HG03039 (cell line): ENCODE data around the gene ZNF76.

Source experiments
- ATAC-seq: cut with Tn5 transposase; IDR thresholded peaks from one replicate; pipeline ENCODE4 v1.9.1; 2021; ENCODE audit warnings: mild to moderate bottlenecking, moderate library complexity; ENCODE audit not compliant: unreplicated experiment

Gene ZNF76

DNA sequence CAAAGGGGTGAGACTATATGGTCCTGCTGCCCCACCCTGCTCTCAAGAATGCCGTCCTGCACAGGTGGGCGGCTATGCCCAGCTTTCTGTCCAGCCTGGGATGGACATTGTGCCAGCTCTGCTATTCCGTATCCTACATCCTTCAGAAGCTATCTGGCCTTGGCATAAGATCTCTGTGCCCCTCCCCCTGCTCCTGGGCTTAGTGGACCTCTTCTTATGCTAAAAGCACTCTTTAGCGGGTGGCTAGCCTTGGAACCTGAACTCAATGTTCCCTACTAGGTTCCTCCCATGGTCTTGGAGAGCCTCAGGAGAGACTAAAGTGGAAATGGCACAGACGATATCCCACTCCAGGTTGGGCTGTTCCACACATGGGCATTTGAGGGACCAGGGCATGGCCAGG, 23.3 kb upstream of the ZNF76 start:
- no peak for ATAC-seq

GRCh38 chr6:35237476-35237875, 22.1 kb upstream of the ZNF76 start:
- no peak for ATAC-seq

DNA sequence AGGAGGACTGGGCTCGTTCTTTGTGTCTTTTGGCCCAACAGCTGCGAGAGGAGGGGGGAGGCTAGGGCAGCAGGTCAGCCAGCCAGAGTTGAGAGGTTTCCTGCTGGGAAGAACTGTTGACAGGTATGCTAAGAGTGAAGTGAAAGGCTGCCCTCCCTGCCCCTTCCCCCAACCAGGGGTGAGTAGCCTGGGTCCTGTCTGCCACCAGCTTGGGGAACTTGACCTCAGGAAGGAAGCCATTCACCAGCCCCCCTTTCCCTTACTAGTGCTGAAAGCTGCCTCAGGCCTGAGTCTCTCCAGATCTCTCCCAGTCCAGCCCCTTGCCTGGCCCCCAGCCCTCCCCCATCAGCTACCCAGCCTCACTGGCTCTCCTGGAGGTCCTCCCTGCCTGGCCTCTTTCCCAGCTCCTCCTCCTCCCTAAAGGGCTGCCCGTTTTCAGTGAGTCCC, 20.7 kb upstream of the ZNF76 start:
- ATAC-seq, result no peak

DNA sequence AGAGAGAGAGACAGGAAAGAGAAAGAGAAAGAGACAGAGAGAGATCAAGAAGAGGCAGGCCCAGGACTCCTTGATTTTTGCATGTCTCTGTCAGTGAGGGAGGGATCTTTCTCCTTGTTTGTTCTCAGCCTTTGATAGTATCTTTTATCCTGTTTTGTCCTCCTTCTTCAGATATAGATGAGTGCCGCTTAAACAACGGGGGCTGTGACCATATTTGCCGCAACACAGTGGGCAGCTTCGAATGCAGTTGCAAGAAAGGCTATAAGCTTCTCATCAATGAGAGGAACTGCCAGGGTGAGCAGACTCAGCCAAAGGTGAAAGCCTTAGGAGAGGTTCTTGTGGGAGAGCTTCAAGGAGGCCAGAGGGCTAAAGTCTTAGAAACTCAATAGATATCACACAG, 20.0 kb upstream of the ZNF76 start:
- ATAC-seq, result no peak

GRCh38 chr6:35240838-35241801, 18.4 kb upstream of the ZNF76 start:
- no peak for ATAC-seq

- no peak for ATAC-seq
Observed at GRCh38 chr6:35242486-35242885, 17.0 kb upstream of the ZNF76 start.

- no peak for ATAC-seq
Observed at GRCh38 chr6:35242906-35243305, 16.6 kb upstream of the ZNF76 start.

DNA sequence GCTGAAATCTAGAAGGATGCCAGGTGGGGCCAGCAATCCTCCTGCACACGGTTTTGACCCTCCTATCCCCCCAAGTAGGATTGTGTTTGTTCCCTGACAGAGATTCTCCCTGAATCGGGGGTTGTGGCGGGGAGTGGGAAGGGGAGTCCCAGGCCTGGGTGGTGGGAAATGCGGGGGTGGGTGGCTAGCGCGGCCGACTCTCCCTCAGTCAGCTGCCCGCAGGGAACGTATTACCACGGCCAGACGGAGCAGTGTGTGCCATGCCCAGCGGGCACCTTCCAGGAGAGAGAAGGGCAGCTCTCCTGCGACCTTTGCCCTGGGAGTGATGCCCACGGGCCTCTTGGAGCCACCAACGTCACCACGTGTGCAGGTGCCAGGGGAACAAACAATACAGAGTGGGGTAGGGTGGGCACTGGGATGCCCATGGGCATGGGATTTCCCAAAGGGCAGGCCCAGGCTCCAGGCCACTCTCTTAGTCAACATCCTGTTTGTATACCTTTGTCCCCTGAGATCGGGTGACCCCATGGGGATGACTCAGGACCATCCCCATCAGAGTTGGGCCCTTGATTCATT, 16.1 kb upstream of the ZNF76 start:
- ATAC-seq, result no peak

DNA sequence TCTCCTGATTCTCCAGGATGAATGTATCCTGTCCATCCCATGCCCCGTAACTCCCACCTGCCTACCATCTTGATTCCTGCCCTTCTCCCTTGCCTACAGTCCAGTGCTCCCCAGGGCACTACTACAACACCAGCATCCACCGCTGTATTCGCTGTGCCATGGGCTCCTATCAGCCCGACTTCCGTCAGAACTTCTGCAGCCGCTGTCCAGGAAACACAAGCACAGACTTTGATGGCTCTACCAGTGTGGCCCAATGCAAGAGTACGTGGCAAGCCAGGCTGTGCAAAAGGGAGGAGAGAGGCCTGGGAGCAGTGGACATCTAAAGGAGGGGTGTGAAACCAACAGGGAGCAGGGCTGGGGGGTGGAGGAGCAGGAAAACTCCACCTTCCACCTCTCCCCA, 15.0 kb upstream of the ZNF76 start:
- ATAC-seq, result no peak

- ATAC-seq, result no peak
Observed at GRCh38 chr6:35247642-35248231, 11.8 kb upstream of the ZNF76 start.

- no peak for ATAC-seq
Observed at GRCh38 chr6:35248300-35248699, 11.2 kb upstream of the ZNF76 start.

- ATAC-seq, result no peak
Observed at GRCh38 chr6:35248965-35249364, 10.6 kb upstream of the ZNF76 start.

- no peak for ATAC-seq
Observed at GRCh38 chr6:35251949-35252348, 7.6 kb upstream of the ZNF76 start.

DNA sequence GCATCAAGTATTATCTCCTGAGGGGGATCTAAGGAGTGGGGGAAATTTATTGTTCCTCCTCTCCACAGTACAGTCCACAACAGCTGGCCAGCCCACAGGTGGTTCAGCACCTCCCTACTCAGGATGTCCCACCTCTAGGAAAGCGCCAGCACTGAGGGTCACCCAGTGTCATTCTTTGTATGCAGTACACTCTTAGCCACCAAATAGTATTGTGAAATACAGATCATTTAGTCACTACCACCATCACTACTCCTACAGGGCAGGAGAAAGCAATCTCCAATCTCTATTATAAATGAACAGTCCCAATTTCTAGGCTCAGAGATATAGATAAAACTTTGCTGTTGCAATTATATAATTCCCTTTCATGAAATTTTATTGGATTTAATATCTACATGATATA, 6.3 kb upstream of the ZNF76 start:
- no peak for ATAC-seq

GRCh38 chr6:35258336-35258735, 1.2 kb upstream of the ZNF76 start:
- ATAC-seq, result no peak

DNA sequence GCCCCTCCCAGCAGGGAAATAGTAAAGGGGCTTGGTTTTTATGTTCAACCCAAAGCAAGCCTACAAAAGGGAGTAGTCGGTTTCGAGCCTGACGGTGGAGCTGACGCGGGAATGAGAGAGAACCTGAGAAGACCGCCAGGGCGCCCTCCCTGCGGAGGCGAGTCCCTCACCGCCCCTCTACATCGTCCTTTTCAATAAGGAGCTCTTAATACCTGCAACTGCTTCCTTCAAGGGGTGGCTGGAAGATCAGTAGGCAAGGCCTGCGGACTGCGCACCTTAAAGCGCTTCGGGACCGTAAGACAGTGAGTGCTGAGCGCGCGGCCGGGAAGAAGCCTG, 709 bp upstream of the ZNF76 start:
- no peak for ATAC-seq

GRCh38 chr6:35259948-35260590, 534 bp downstream of the ZNF76 start:
- peak; percentile 39 for ATAC-seq

DNA sequence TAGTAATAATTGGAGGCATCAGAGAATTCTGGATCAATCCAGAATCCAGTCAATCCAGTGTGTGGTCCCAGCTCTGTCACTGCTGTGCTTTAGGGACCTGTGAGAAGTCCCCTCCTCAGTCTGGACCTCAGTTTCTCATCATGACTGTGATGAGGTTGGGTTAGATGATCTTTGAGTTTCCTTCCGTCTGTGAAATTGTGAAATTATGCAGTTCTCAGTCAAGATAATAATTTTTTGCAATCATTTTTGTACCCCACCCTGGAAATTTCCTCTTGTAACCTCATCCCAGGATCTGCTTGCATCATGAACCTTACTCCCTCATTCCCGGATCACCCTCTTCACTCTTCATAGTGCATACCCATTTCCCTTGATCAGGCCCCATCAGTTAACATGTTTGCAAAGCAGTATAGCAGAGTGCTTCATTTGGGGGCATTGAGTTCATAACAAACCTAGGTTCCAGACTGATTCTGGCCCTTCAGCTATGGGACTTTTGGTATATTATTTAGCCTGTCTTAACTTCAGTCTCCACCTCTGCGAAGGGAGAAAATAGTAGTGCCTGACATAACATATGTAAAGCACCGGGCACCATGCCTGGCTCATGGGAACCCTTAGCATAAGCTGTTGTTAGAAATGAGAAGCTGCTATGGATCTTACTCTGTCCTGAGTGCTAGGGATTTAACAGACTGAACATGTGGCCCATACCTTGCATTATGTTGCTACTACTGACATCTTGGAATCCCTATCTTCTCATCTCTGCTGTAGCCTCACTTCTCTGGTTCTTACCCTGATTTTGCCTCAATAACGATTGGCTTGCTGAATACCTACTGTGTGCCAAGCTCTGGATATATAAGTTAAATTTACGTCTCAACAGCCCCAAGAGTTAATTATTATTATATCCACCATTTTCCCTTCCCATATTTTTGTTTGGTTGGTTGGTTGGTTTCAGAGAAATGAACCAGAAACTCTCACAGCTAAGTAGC, 1.3 kb downstream of the ZNF76 start:
- ATAC-seq, result no peak

DNA sequence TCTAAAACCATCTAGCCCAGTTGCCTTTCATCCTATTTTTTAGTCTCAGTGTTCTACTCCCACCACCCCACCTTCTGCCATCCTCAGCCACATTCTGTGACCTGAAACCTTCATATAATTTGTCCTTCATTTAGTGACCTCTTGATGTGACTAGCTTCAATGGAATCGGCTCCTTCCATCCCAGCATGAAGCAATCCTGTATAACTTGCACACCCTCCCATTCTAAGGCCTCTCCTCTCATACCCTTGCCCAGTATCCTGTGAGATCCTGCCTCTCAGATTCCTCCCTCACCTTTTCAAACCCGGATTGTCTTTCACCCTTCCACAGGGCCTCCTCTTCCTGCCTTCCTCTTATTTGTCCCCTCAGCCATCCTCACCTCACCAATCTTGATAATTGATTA, 3.1 kb downstream of the ZNF76 start:
- no peak for ATAC-seq

DNA sequence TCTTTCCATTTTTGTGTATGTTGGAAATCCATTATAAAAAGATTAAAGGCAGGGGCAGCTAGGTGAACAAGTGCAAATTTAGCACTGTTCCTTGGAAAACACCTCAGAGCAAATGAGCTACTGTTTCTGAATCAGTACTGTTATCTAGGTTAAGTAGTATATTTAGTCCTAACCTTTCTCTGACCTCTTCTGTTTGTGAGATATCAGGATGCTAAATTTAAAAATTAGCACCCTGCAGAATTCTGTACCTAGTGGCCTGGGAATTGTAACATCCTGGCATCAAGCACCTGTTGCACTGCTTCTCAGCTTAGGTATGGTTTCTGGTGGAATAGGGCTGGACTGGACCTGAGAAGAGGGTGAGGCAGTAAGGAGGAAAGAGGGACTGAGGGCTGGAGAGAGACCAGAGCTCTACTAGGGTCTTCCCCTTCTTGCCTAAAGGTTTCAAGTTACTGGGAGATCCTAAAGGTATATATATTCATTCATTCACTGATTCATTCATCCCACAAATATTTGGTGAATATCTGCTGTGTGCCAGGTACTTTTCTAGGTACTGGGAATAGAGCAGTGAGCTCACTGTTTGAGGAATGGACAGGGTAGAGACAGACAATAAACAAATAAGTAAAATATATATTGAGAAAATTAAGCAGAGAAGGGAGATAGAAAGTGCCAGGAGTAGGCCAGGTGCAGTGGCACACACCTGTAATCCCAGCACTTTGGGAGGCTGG, 5.2 kb downstream of the ZNF76 start:
- ATAC-seq, result no peak
